ENCODE measurements around the gene DRC1.

DRC1 gene

DNA sequence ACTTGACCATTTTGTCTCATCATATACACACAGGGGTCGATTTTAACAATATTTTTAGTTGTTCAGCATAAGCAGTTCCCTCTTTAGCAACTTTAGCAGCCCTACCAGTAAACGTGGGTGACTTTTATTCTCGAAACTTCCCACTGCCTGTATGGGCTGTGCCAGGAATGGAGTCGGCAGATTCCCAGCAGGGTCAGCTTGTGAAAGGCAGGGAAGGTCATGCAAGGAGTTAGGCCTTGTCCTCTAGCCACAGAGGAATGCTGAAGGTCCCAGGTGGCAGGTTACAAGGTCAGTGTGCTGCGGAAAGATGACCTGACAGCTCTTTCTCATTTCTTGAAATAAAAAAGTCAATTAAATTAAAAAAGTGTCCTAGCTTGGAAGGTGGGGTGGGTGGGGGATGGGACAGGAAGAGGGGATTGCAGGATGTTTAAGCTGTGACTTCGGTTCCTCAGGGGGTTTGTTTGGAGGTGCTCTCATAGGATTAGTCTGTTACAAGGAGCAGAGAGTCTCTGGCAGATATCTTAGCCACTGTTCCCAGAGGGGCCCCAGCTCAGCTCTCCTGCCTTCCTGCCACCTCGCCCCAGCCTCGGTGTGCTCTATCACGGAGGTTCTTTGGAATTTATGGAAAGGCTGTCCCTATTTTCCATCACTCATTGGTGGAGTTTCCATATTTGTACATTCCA lies 21.4 kb downstream of the DRC1 start:
- H3K4me2 ChIP-seq (ENCODE audit: low read length) = no peak overlapping the region
- H3K9me3 ChIP-seq (ENCODE audit: control insufficient read depth, low read length) = no peaks in the 10 kb centered on the region
- TF ChIP-seq, protein P1, sequence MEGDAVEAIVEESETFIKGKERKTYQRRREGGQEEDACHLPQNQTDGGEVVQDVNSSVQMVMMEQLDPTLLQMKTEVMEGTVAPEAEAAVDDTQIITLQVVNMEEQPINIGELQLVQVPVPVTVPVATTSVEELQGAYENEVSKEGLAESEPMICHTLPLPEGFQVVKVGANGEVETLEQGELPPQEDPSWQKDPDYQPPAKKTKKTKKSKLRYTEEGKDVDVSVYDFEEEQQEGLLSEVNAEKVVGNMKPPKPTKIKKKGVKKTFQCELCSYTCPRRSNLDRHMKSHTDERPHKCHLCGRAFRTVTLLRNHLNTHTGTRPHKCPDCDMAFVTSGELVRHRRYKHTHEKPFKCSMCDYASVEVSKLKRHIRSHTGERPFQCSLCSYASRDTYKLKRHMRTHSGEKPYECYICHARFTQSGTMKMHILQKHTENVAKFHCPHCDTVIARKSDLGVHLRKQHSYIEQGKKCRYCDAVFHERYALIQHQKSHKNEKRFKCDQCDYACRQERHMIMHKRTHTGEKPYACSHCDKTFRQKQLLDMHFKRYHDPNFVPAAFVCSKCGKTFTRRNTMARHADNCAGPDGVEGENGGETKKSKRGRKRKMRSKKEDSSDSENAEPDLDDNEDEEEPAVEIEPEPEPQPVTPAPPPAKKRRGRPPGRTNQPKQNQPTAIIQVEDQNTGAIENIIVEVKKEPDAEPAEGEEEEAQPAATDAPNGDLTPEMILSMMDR (IDR thresholded peaks at IDR 0.05) = no peak
- no peak overlapping the region for H3K9ac ChIP-seq
- H3K27me3 ChIP-seq (ENCODE audit: control insufficient read depth, insufficient read depth, low read length) = no peaks in the 10 kb centered on the region
- no peaks in the 10 kb centered on the region for H3K79me2 ChIP-seq
- H3K4me1 ChIP-seq = no peaks in the 10 kb centered on the region
- no peaks in the 10 kb centered on the region for H3K36me3 ChIP-seq (ENCODE audit: control insufficient read depth, insufficient read depth, low read length)
- no peak overlapping the region for H3K4me3 ChIP-seq (ENCODE audit: low read depth, low read length)
- no peak overlapping the region for H3K27ac ChIP-seq
- H2AFZ ChIP-seq = no peak overlapping the region

DNA sequence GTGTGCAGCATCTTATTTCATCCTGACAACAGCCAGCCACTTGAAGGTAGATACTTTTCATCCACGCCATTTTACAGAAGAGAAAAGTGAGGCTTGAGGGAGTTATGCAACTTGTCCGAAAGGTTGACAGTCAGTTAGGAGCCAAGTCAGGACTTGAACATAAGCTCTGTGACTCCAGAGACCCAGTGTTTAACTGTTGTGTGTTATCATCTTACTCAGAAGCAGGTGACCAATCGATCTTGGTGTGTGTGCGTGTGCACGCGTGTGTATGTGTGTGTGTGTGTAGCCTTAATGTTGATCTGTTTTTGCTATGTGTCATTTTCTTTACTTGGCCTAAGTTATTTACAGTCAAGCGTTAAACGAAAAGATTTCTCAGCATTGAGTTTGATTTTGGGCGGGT lies 22.0 kb downstream of the DRC1 start:
- H3K4me1 ChIP-seq = no peaks in the 10 kb centered on the region
- TF ChIP-seq, protein P1 (IDR thresholded peaks at IDR 0.05) = no peak
- H3K27me3 ChIP-seq (ENCODE audit: control insufficient read depth, insufficient read depth, low read length) = no peaks in the 10 kb centered on the region
- no peak overlapping the region for H2AFZ ChIP-seq
- no peaks in the 10 kb centered on the region for H3K36me3 ChIP-seq (ENCODE audit: control insufficient read depth, insufficient read depth, low read length)
- no peak overlapping the region for H3K4me3 ChIP-seq (ENCODE audit: low read depth, low read length)
- no peak overlapping the region for H3K4me2 ChIP-seq (ENCODE audit: low read length)
- H3K27ac ChIP-seq = no peak overlapping the region
- no peaks in the 10 kb centered on the region for H3K9me3 ChIP-seq (ENCODE audit: control insufficient read depth, low read length)
- no peak overlapping the region for H3K9ac ChIP-seq
- no peaks in the 10 kb centered on the region for H3K79me2 ChIP-seq

DNA sequence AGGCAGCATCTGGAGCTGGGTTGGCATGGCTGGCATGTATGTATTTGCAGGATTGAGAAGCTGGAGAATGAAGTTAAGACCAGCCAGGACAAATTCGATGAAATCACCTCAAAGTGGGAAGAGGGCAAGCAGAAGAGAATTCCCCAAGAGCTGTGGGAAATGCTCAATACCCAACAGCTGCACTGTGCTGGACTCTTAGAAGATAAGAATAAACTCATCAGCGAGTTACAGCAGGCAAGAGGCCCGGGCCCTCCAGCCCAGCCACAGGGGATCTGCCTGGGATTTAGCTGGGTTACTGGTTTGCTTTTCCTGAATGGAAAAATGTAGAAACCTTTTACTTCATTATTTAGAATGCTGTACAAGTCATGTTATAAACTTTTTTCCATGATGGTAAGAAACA lies 22.5 kb downstream of the DRC1 start:
- Histone ChIP-seq H2AFZ (no peak overlapping the region), H3K27ac (no peak overlapping the region), H3K9me3 (ENCODE audit: control insufficient read depth, low read length) (no peaks in the 10 kb centered on the region), H3K27me3 (ENCODE audit: control insufficient read depth, insufficient read depth, low read length) (no peaks in the 10 kb centered on the region), H3K36me3 (ENCODE audit: control insufficient read depth, insufficient read depth, low read length) (no peaks in the 10 kb centered on the region), H3K4me3 (ENCODE audit: low read depth, low read length) (no peak overlapping the region), H3K4me2 (ENCODE audit: low read length) (no peak overlapping the region), H3K9ac (no peak overlapping the region), H3K79me2 (no peaks in the 10 kb centered on the region), H3K4me1 (no peaks in the 10 kb centered on the region)
- TF ChIP-seq, protein P1 (IDR thresholded peaks at IDR 0.05) = no peak

DNA sequence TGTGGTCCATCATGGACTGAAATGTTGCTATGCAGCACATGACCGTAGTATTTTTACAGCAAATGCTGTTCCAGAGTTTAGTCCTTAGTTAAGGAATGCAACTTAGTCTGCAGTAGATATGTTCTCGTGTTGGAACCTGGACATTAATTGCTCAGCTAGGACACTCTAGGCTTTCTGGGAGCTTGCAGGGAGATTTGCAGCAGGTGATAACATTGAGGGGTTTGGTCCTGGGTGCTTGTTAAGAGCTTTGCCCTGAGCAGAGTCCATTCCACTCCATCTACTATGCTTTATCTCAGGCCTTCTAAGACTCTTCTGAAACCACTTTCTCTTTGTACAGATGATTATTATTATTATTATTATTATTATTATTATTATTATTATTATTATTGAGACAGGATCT lies 27.1 kb downstream of the DRC1 start:
- H3K4me3 ChIP-seq (ENCODE audit: low read depth, low read length) = no peak overlapping the region
- H2AFZ ChIP-seq = no peak overlapping the region
- H3K79me2 ChIP-seq = no peaks in the 10 kb centered on the region
- no peaks in the 10 kb centered on the region for H3K36me3 ChIP-seq (ENCODE audit: control insufficient read depth, insufficient read depth, low read length)
- no peaks in the 10 kb centered on the region for H3K4me1 ChIP-seq
- no peaks in the 10 kb centered on the region for H3K27me3 ChIP-seq (ENCODE audit: control insufficient read depth, insufficient read depth, low read length)
- H3K27ac ChIP-seq = no peak overlapping the region
- H3K9me3 ChIP-seq (ENCODE audit: control insufficient read depth, low read length) = no peaks in the 10 kb centered on the region
- H3K9ac ChIP-seq = no peak overlapping the region
- TF ChIP-seq, protein P1 (IDR thresholded peaks at IDR 0.05) = no peak
- H3K4me2 ChIP-seq (ENCODE audit: low read length) = no peak overlapping the region

Data from parathyroid adenoma (tissue), 2 donors.